Glomerular endothelial cell (primary cell): ENCODE data around the gene S1PR1. TPM values are rescaled to one million over a fixed set of nuclear protein-coding genes. Genes with fewer than 3 reads are reported as not detected.
A peak's percentile ranks its signal among the peaks of the same experiment; 100 is the strongest.
"Not testable (repeated sequence)": the region's sequence is repeated elsewhere in the genome, so short reads cannot be mapped to it uniquely, and the experiment has no call there.

Experiments used
- DNase-seq: peaks from one replicate; pipeline ENCODE4 v3.0.0-alpha.2; 2011; ENCODE audit warnings: low read depth, low spot score; ENCODE audit errors: extremely low read depth
- total RNA-seq: library from RNA; depleted of rRNA; stranded (reverse); fragments of >200 nt; gene quantifications from 2 replicates; pipeline ENCODE4 v1.2.3, GENCODE V29; 2015

The S1PR1 gene
- total RNA-seq, 1 donor from 2014 or later = 260 TPM

DNA sequence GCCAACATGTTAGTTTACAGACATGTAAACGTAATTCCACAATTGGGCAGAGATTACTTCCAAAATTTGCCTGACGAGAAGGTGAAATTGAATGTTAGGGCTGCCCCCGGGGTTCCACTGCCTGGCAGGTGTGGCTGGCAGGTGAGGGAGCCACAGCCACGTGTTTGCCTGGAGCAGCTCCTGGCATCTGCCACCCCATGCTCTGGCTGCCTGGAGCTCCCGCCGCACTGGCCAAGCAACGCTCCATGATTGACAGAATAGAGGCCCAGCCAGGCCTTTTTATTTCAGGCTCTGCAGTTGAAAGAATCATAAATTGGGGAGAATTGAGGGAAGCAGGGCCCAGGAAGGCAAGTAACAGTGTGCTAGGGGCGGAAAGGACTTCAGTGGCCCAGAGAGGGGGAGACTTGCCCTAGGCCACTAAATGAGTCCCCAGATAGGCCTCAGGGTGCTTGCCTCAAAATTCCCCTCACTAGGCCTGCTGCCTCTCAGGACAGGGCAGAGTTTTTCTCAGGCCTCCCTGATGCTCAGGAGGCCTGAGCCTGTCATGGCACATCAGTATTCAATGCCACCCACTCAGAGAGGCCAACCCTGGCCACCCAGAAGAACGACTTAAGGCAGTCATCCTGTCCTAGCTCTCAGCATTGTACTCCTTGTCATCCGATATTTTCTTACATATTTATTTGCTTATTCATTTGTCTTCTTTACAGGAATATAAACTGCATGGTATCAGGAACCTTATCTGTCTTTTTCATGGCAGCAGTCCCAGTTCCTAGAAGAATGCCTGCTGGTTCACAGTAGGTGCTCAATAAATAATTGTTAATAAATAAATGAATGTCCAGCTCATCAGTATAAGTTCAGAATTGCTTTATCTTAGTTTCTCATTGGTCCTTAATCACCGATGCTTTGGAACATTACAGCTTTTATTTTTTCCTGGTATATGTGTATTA lies 16.6 kb upstream of the S1PR1 start:
- DNase-seq = no peak

DNA sequence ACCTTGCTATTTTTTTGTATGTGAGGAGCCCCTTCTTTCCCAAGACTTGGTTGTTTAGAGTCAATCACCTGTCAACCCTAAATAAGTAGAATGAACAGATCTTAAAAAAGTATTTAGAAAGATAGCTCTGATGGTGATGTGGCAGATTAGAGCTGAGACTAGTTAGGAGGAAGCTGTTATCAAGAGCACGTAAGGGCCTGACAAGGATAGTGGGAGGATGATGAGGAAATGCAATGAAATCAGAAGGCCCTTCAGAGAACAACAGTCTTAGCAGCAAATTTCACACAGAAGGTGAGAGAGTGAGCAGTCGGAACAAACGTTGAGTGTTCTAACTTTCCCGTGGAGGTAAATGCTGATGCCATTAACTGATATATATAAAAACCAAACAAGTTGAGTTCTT lies 15.9 kb upstream of the S1PR1 start:
- no peak for DNase-seq

DNA sequence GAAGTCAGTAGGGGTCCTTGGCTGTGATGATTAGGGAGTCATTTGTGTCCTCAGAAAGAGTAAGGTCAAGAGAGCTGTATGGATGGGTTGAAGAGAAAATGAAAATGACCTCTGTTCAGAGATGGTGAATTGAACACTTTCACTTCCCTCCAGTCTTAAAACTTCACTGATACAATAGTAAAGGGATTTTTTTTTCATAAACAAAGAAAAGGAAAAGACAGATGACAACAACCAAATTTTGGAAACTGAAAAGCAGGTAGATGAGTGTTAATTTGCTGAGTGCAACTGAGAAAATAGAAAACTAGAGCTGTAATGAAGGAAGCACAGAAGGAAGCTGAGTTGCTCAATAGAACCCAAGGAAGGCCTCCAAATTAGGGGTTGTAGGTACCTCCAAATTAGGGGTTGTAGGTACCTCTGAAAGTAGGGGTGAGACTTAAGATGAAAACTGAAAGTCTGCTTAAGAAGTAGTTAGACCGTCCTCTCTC lies 14.8 kb upstream of the S1PR1 start:
- DNase-seq = no peak

DNA sequence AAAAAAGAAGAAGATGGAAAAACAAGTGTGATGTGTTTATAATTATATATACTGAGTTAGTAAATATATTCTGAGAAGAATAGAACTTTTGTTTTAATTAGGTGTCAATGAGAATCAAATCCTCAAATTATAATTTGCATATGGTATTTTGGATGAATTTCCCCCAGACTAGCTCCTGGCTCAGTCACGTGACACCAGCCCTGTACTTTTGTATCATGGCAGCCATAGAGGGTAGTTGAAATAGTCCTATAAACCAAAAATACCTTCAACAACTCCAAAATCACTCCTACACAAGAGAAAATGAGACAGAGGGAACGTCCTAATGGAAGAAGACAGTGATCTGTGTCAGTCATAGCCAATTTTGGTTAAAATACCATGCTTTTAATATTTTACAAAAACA lies 9.0 kb upstream of the S1PR1 start:
- no peak for DNase-seq

DNA sequence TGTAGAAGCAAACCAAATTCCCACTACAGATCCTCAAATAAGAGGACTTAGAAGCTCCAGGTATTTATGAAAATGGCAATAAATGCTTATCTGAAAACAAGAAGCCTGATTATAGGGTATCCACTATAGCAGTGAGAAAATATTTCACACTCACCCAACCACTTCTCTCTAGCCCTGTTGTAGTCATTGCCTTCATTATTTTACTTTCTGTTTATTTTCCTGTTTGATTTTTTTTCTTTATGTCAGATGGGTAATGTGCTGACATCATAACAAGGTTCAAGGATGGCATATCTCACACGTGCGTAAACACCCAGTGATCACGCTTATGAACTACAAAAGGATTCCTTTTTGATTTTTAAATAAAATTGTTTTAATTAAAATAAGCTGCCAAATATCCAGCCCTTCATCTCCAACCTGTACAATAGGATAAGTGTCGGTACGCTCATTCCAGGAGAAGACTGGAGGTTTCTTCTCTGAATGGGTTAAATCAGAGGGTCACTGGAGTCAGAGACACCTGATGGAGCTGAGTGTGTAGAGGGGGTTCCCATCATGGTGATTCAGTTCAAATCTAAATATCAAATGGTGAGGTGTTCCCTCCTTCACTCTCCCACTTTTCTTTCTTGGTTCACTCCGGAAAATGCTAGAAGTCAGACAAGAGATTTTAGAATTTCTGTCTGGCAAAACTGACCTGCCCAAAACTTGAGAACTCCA lies 8.2 kb upstream of the S1PR1 start:
- no peak for DNase-seq

DNA sequence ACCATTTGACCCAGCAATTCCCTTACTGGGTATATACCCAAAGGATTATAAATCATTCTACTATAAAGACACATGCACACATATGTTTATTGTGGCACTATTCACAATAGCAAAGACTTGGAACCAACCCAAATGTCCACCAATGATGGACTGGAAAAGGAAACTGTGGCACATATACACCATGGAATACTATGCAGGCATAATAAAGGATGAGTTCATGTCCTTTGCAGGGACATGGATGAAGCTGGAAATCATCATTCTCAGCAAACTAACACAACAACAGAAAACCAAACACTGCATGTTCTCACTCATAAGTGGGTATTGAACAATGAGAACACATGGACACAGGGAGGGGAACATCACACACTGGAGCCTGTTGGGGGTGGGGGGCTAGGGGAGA lies 4.6 kb upstream of the S1PR1 start:
- DNase-seq = not testable (repeated sequence)

DNA sequence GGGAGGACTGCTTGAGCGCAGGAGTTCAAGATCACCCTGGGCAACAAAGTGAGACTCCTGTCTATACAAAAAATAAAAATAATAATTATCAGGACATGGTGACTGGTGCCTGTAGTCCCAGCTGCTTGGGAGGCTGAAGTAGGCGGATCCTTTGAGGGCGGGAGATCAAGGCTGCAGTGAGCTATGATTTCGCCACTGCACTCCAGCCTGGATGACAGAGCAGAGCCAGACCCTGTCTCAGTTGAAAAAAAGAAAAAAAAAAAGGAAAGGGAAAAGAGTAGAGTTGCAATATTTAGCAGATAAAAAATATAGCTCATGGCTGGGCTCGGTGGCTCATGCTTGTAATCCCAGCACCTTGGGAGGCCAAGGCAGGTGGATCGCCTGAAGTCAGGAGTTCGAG lies 3.3 kb upstream of the S1PR1 start:
- DNase-seq = no peak

DNA sequence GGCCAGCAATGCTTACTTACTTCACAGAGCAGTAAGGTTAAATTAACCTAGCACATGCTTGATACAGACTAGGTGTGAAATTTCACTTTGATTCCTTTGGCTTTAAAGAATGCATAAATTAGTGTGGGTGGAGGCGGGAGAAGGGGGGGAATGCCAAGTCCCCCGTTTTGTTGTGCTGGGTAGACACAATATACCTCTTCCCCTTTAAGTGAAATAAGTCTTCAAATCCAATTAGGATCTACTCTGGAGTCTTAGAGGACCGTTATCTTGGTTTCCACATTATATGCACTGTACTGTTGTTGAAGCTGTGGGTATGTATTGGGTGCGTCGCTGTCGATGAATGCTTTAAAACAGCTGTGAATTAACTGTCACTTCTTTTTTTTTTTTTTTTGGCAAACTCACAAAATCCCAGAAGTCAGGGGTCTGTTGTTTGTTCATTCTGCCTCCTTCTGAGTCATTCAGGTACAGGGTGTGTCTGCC lies 1.6 kb upstream of the S1PR1 start:
- no peak for DNase-seq

DNA sequence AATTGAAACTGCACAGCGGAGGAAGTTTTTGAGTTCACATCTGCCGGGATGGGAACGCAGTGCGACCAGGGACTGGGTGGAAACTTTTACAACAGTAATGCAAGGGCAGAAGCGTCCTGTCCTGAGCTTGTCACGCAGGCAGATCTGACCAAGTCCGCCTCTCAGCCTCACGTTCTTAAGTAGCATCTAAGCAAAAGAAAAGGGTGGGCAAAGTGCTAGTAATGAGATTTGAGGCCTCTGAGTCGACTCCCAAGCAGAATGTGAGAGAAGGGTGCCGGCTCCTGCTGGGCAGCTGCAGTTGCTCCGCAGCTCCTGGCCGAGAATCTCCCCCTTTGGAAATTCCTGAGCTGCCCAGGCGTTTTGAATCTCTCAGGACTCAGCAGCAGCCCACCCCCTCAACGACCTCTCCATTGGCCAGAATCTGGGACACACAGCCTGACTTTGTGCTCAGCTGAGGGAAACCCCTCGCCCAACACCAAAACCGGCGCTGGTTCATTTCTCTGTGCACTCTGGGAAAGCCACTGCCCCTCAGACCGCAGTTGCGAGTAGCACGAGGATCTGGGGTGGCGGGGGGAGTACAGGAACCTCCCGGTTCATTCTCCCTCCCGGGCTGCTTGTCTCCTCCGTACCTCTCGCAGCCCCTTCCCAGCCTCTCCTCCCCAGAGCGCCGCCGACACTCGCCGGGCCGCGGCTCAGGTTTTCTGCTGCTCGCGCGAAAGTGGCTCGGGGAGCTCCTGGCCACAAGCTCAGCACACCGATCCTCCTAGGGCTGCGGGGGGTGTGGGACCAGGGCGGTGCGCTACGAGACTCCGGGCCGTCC lies 913 bp upstream of the S1PR1 start:
- DNase-seq = no peak

DNA sequence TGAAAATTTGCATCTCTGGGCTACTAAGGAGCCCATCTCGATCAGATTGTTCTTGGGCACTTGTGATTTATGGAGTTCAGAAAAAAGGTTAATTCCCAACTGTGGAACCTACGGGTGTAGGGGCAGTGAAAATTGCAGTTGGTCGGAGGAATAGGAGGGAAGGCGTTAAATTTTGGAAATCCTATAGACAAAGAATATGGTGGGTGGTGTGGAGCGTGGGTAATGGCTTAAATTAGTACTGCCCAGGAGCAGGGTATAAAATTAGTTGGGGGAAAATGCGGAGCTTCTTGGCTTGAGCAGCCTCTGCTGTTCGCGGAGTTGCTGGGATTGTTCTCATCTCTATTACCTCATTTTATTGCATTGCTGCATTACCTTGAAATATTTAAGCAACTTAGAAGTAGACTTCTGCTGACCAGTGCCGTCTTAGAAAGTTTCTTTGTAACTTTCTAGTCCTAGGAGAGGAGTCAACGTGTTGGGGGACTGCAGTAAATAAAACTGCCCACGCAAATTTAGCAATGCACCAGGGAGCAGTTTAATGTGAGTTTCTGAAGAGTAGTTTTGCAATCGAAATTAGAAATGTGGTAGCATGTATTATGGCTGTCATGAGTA lies 514 bp downstream of the S1PR1 start:
- DNase-seq = no peak

DNA sequence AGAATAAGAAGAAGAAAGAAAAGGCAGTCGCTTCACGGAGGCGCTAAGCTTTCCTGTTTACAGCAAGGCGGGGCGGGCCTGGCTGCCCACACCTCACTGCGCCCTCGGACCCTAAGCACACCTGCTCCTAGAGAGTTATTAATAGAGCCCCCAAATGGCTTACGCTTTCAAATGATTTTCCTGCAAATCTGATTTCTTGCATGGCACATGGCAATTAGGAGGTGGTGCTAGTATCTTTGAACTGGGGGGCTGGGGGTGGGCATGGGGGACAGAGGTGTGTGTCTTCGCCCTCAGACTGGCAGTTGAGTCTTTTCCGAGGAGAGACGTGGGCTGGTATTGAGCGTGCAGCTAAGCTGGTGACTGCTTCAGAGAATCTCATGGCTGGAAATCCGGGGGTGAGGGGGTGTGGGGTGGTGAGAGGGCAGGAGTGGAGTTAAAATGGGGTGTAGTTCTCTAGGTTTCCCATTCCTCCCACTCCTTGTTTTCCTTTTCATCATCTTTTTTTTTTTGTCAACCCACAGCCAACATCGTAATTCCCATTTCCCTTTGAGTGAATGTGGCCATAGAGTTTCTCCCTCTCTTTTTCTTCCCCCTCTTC lies 1.3 kb downstream of the S1PR1 start:
- DNase-seq = no peak

DNA sequence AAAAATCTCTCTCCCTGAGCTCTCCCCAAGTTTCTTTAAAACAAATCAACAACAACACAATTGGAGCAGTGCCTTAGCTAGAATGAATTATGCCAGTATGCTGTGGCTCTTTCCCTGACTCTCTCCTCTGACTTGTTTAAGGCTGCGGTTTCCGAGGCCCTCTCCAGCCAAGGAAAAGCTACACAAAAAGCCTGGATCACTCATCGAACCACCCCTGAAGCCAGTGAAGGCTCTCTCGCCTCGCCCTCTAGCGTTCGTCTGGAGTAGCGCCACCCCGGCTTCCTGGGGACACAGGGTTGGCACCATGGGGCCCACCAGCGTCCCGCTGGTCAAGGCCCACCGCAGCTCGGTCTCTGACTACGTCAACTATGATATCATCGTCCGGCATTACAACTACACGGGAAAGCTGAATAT lies 1.9 kb downstream of the S1PR1 start:
- DNase-seq = no peak

DNA sequence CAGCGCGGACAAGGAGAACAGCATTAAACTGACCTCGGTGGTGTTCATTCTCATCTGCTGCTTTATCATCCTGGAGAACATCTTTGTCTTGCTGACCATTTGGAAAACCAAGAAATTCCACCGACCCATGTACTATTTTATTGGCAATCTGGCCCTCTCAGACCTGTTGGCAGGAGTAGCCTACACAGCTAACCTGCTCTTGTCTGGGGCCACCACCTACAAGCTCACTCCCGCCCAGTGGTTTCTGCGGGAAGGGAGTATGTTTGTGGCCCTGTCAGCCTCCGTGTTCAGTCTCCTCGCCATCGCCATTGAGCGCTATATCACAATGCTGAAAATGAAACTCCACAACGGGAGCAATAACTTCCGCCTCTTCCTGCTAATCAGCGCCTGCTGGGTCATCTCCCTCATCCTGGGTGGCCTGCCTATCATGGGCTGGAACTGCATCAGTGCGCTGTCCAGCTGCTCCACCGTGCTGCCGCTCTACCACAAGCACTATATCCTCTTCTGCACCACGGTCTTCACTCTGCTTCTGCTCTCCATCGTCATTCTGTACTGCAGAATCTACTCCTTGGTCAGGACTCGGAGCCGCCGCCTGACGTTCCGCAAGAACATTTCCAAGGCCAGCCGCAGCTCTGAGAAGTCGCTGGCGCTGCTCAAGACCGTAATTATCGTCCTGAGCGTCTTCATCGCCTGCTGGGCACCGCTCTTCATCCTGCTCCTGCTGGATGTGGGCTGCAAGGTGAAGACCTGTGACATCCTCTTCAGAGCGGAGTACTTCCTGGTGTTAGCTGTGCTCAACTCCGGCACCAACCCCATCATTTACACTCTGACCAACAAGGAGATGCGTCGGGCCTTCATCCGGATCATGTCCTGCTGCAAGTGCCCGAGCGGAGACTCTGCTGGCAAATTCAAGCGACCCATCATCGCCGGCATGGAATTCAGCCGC lies 2.5 kb downstream of the S1PR1 start:
- no peak for DNase-seq

DNA sequence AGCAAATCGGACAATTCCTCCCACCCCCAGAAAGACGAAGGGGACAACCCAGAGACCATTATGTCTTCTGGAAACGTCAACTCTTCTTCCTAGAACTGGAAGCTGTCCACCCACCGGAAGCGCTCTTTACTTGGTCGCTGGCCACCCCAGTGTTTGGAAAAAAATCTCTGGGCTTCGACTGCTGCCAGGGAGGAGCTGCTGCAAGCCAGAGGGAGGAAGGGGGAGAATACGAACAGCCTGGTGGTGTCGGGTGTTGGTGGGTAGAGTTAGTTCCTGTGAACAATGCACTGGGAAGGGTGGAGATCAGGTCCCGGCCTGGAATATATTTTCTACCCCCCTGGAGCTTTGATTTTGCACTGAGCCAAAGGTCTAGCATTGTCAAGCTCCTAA lies 3.2 kb downstream of the S1PR1 start:
- DNase-seq = no peak

DNA sequence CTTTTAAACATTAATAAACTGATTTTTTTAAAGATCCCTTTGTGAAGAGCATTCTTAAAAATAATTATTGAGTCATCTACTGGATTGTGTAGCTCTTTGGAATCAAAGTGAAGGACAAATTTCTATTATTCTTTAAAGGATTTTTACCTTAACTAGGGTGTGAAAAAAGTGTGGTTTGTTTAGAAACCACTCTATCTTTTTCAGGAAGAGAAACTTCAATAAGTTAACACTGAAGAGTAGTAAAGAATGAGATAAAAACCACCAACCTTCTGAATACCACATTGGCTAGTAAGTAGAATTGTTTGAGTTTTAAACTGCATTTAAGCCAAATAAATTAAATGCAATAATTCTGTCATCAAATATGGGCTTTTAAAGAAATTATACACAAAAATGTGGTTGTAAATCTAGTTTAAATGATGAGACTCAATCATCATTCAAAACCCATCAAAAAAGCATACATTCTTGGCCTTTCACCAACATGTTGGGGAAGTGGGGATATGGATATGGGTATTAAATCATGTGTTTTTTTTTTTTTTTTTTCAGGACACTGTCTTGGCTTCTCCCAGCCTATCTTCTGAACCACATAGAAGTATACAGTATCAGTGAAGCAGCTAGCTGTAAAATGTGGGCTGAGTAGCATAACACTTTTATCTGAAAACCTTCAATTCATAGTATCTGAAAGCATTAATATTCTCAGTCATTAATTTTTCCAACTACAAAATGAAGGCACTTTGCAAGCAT lies 4.8 kb downstream of the S1PR1 start:
- DNase-seq = no peak

DNA sequence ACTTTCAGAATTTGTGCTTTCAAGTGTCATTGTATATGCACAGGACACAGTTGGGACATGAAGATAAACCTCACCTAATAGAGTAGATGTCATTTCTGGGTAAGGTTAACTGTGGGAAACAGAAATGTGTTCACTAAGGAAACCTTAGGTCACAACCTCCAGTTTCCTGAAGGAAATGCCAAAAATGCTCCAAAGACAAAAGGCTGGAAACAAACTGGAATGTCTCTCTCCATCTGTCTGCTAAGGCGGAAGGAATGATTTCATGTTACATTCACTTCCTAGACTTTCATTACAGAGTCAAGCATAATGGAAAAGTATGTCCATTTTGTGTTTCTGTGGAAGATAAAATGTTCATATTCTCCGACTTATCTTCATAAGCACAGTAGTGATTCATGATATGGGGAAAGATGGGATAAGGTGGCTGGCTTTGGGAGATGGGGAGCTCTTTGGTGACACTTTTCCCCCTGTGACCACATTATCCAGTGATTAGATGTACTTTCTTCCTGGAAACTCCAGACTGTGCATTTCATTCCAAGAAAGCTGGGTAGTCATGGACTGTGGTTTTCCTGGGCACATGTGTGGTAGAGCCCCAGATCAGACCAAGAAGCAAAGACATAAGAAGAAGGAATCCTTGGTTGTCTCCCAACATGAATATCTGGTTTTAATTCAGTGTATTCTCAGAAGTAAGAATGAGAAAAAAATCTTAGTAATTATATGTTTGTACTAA lies 5.7 kb downstream of the S1PR1 start:
- peak; percentile 97 for DNase-seq

DNA sequence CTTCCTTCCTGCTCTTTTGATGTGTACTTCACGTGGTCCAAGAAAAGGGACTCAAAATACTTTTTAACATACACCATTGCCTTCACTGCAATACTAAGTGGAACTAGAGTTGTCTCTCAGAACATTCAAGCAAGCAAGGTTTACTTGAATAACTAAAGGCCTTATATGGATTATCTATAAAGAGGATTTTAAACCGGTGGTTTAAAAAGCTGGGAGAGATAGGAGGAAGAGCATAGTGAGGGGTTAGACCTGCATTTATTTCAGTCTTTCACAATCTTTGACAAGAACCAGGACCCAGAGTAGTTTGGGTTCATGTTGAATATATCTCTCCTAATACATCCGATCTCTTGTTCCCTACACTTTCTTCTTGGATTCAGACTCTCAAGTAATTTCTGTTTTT lies 6.9 kb downstream of the S1PR1 start:
- no peak for DNase-seq

DNA sequence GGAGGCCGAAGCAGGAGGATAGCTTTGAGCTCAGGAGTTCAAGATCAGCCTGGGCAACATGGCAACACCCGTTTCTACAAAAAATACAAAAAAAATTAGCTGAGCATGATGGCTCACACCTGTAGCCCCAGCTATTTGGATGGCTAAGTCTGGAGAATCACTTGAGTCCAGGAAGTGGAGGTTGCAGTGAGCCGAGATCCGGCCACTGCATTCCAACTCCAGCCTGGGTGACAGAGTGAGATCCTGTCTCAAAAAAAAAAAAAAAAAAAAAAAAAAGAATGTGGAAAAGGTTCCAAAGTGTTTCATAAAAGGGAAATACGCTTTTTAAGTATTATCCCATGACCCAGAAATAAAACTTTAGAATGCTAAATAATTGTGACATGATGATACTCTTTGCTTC lies 8.0 kb downstream of the S1PR1 start:
- DNase-seq = no peak
